Stimulated activated CD4-positive, alpha-beta T cell treated with anti-CD3 and anti-CD28 coated beads, TNF-alpha, amount 100 ng/mL, for 48 hours (primary cell): ENCODE results near the gene IL19.
A peak's percentile ranks its signal among the peaks of the same experiment; 100 is the strongest.
"Not testable (repeated sequence)": the region's sequence is repeated elsewhere in the genome, so short reads cannot be mapped to it uniquely, and the experiment has no call there.

Source experiments
- DNase-seq, 3 donors: peaks; one replicate each; pipeline ENCODE4 v3.0.0-alpha.2; 2020; ENCODE audit warnings: low read depth in 3 of 3

The IL19 gene

DNA sequence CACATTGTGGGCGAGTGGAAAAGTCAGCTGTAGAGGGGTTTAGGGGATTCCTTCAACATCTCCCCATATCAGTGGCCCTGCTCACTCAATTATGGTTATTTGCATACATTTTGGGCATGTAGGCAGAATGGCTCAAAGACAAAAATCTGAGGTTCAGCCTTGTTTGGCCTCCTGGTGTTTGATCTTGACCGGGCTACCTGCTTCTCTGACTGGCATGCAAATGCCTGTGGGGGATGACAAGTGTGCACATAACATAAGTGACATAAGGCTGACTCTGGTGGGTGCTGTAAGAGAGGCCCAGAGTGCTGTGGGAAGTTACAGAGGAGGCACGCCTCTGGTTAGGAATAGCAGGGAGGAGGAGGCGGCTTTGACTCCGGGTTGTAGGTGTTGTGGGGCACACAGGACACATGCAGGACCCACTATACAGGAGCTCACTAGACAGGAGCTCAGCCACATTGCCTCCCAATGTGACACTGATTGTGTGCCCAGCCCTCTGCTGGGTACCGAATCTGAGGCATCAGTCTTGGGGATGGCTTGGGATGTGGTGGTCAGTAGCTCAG, 29.4 kb upstream of the IL19 start:
- DNase-seq = no peak

DNA sequence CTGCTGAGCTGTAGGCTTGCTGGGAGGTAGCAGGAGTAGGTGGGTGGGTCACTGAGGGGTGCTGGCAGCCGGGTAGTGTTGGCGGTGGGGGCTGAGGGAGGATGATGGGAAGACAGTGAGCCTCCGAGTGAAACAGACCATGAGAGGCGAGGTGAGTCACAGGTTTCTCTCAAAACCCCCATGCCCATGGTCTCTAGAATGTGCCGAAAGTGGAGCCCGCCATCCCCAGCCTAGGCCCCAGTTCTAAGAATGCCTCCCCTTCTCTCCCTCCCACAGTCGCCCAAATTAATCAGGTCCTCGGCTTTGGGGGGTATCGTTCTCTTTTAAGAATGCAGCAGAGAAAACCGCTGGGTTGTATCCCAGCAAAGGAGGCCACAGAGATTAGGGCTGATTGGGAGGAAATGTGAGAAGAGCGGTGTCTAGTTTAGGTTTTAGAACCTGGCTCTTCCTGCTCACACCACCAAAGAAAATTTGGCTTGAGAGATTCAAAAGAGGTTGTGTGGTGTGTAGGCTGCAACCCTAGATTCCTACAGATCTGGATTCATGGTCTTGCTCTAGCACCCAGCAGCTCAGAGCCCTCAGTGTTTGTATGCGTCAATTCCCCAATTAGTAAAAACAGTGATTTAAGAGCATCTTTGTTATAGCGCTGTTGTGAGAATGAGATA, 27.7 kb upstream of the IL19 start:
- no peak for DNase-seq

GRCh38 chr1:206744683-206745082, 25.9 kb upstream of the IL19 start:
- DNase-seq = no peak

GRCh38 chr1:206745301-206745700, 25.3 kb upstream of the IL19 start:
- no peak for DNase-seq

DNA sequence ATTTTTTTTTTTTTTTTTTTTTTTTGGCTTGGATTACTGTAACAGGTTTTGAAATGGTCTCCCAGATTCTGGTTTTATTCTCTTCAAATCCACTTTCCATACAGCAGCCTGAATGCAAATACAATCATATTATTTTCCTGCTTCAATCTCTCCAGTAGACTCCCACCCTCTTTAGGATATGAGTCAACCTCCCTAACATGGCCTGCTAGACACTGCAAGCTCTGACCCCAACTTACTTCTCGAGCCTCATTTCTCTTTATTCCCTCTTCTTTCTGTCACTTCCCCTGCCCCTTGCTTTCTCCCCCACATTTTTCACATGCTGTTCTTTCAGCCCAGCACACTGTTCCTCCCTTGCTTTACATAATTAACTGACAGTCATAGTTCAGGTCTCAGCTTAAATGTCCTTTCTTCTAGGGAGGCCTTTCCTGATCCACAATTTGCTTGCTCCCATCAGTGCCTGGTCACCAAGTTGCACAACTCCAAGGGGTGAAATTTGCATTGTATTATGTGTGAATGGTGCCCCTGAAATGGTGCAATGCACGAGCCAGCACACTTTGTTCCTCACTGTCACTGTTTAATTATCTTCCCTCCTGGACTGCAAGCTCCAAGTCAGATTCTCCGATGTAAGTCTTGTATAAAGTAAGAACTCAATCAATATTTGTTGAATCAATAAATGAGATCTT, 22.1 kb upstream of the IL19 start:
- DNase-seq = no peak

DNA sequence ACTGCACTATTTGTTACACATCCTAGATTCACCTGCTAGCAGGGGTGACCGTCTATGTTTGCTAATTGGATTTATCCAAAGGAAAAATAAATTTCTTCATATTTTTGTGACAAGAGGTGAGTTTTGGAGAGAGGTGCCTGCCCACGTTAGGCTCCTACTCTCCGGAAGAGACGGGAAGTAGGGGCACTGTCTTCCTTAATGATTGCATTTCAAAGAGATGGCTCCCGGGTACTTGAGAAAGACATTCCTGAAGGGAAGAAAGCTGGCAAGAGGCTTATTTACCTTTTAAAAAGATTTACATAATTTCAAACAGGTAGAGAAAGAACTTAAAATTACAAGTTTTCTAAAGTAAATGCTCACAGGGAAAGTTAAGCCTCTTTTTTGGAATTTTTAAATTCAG, 18.7 kb upstream of the IL19 start:
- DNase-seq = no peak

GRCh38 chr1:206752481-206752880, 18.1 kb upstream of the IL19 start:
- DNase-seq = no peak

DNA sequence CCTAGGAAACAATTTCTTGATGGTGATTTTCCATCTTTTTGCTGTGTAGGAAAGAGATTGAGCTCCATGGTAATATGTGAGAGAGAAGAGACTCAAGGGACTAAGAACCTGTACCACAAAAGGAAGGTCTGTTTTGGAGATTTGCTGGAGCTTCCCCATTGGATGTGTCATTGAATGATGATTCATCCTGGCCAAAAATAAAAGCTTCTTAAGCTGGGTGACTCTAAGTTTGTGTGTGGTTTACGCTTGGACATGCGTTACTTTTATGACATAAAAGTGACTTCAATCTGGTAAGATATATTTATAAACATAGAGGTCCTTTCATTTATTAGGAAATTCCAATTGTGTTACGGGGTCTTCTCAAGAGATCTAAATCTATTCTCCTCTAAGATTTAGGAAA, 17.4 kb upstream of the IL19 start:
- no peak for DNase-seq

GRCh38 chr1:206754011-206754410, 16.6 kb upstream of the IL19 start:
- DNase-seq = no peak

DNA sequence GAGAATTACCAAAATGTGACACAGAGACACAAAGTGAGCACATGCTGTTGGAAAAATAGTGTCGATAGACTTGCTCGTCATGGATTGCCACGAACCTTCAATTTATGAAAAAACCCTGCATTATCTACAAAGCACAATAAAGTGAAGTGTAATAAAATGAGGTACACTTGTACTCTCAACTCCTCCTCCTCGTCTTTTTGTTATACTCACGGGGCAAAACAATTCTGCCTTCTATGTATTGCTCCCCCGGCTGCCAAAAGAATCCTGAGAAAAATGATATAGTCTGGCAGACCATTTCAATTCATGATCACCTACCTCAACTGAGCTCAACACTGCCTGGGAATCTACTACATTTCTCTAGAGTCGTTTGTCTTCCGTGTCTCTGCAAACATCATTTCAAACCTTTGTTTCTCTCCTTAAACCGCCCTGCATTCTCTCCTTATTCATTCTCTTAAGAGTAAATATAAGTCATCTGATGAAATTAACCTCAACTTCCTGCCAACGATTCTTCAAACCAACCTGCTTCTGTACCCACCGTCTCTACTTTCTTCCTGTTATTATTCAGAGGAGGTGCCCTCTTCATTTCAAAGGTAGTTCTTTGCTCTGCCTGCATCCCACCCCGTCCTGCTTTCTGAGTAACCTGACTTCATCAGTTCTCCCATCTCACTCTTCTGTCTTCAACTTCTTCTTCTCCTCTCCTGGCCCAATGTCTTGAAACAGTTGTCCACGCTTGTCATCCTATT, 12.9 kb upstream of the IL19 start:
- no peak for DNase-seq

- no peak for DNase-seq
Measured at GRCh38 chr1:206760590-206760989, 10.0 kb upstream of the IL19 start.

DNA sequence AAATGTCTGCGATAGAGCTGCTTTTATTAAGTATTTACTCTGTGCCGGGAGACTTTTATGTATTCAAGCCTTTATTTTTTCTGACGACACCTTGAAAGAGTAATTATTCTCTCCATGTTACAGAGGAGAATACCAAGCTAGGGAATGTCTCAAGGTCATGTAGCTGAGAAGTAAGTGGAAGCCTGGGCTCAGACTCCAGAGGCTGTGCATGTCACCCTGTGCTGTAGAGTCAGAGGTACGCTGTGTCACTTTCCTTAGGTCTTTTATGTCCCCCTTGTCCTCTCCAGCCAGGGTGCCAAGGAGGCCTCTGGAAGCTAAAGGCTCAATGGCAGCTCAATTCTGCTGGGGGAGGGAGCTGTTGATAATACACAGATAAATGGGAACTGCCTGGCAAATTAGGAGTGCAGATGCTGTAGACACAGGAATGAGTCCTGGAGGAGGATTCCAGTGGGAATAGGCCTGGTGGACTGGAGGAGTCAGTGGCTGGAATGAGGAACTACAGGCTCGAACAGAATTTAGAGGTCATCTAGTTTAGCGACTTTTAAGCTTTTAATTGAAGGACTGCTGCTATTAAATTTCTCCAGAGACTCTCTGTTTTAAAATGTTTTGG, 9.3 kb upstream of the IL19 start:
- no peak for DNase-seq

GRCh38 chr1:206762741-206763364, 7.7 kb upstream of the IL19 start:
- not testable (repeated sequence) for DNase-seq

GRCh38 chr1:206765771-206766170, 4.8 kb upstream of the IL19 start:
- not testable (repeated sequence) for DNase-seq

DNA sequence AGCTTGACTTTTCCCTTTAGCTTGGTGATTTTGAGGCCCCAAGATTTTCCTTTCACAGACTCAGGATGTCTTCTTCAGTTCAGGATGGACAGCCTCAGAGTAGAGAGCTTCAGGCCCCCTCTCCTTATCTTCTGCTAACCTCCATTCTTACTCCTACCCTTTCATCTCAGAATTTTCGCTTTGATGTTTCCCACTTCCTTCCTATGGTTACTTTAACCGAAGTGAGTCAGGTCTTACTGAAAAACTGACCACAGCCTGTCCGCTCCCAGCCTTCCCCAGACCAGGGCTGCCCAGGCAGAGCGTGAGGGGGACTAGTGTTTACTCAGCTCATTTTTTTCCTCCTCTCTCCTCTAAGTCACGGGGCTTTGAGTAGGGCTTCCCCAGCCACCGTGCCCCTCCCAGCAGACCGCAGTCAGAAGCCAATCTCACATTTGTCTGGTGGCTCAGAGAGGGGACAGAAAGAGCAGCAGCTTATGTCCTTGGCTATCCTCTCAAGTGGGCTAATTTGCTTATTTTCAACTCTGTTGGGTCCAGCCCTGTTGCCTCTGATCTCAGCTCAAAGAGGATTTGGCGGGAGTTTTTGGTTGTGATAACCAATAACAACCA, 4.2 kb upstream of the IL19 start:
- peak in 2 of 3 donors; percentile 36 to 42 for DNase-seq

- DNase-seq = no peak
Measured at GRCh38 chr1:206768472-206769303, 1.9 kb upstream of the IL19 start.

DNA sequence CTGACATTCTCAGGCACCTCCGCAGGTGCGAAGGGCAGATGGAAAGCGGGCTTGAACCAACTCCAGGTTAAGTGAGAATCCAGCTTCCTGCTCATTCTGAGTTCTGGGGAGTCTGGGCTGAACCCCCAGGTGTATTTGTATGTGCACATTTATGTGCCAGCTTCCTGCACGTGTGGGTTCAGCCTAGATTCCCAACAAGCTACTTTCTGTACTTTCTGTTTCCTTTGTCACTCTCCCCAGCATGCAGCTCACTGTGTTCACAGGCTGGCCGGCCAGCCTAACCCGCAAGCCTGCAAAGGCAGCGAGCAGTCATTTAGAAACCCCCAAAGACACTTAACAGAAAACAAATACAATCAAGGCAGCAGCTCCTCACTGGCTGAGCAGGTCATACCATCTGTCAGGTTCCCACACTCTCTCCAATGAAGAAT, 1.3 kb upstream of the IL19 start:
- peak; percentile 43 to 66 (median 43) for DNase-seq

- no peak for DNase-seq
Measured at GRCh38 chr1:206771338-206771692, 742 bp downstream of the IL19 start.

DNA sequence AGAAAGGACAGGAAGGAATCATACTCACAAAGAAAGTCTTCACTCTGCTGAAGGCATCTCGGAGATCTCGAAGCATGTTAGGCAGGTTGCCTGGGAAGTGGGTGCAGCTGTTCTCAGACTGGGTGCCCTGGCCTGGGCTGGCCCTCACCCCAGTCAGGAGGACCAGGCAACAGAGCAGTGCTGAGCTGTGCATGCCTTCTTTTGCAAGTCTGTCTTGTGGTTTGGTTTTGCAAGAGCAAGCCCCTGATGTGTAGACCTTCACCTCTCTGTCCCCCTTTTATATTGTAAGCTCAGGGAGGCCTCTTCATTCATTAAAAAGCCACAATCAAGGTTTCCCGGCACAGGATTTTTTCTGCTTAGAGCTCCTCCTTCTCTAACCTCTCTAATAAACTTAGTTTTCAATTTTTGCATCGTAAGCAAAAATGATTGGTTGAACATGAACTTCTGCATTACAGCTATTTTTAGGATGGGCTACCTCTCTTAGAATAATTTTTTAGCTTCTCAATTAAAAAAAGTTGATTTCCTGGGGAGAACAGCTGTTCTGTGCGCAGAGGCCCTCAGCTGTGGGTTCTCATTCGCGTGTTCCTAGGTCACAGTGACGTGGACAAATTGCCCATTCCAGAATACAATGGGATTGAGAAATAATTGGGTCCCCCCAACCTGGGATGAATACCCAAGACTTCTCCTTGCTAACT, 1.8 kb downstream of the IL19 start, which contains the start of gene IL10:
Gene IL10, minus strand, starts transcription at position 252 of the 695 bp plus-strand sequence. Its CDS starts 59 bp downstream, at position 193.
- DNase-seq = no peak

- DNase-seq = no peak
Measured at GRCh38 chr1:206774093-206774492, 3.5 kb downstream of the IL19 start.
